ENCODE results near the gene C11orf65. TPM values are rescaled to one million over a fixed set of nuclear protein-coding genes. Genes with fewer than 3 reads are reported as not detected.

Gene C11orf65
- total and polyA plus RNA-seq, 4 donors, result 0.33 to 1.2 (median 0.68) TPM

DNA sequence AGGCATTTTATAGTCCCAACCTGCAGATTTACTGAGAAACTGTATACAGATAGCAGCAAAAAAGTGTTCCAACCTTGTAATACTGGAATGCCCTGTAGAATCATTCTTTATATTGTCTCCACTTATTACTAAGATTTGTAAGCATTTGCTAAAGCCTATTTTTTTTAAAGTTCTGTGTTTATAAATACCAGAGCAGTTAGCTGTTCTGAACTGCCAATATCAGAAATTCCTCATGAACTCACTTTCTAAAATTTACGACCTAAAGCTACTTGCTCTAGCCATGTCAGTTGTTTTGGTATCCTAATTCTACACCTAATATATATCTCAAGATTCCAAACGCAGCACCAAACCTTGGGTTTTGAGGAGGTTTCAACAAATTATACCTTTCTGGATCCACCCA, 103.2 kb downstream of the C11orf65 start (continued):
- TF ChIP-seq, protein P1, sequence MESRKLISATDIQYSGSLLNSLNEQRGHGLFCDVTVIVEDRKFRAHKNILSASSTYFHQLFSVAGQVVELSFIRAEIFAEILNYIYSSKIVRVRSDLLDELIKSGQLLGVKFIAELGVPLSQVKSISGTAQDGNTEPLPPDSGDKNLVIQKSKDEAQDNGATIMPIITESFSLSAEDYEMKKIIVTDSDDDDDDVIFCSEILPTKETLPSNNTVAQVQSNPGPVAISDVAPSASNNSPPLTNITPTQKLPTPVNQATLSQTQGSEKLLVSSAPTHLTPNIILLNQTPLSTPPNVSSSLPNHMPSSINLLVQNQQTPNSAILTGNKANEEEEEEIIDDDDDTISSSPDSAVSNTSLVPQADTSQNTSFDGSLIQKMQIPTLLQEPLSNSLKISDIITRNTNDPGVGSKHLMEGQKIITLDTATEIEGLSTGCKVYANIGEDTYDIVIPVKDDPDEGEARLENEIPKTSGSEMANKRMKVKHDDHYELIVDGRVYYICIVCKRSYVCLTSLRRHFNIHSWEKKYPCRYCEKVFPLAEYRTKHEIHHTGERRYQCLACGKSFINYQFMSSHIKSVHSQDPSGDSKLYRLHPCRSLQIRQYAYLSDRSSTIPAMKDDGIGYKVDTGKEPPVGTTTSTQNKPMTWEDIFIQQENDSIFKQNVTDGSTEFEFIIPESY (IDR thresholded peaks at IDR 0.05), result no peak
- no peak for TF ChIP-seq EGR1 (IDR thresholded peaks at IDR 0.05; ENCODE audit: low read depth in 2 of 2)
- TF ChIP-seq FOXA1 (IDR thresholded peaks at IDR 0.05), result no peak
- TF ChIP-seq FOXA2 (IDR thresholded peaks at IDR 0.05), result no peak
- TF ChIP-seq, protein P2, sequence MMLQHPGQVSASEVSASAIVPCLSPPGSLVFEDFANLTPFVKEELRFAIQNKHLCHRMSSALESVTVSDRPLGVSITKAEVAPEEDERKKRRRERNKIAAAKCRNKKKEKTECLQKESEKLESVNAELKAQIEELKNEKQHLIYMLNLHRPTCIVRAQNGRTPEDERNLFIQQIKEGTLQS (IDR thresholded peaks at IDR 0.05), result no peak
- TF ChIP-seq, protein P3, sequence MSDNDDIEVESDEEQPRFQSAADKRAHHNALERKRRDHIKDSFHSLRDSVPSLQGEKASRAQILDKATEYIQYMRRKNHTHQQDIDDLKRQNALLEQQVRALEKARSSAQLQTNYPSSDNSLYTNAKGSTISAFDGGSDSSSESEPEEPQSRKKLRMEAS (IDR thresholded peaks at IDR 0.05), result no peak
- TF ChIP-seq RXRA (IDR thresholded peaks at IDR 0.05), result no peak
- no peak for TF ChIP-seq GABPA (IDR thresholded peaks at IDR 0.05 in 1 of 2, conservative IDR thresholded peaks at IDR 0.05 in 1 of 2)

DNA sequence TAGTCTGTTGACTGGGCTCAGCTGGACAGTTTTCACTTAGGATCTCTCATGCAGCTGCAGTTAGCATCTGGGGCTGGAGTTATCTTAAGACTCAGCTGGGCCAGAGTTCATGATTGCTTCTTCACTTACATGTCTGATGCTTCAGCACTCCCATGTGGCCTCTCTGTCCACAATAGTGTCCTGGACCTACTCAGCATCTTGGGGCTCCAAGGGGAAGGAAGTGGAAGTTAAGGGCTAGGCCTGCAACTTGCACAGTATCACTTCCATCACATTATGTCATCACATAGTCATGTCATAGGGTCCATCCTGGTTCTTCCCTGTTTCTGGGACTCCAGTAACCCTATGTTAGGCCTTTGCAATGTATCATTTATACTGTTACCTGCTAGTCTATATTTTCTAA, 115.9 kb downstream of the C11orf65 start:
- H3K27me3 ChIP-seq (ENCODE audit: control insufficient read depth in 4 of 4, insufficient read depth in 4 of 4, low read length in 3 of 4), result no peaks in the 10 kb centered on the region
- no peak for DNase-seq (ENCODE audit: low spot score)
- TF ChIP-seq HNF4A (conservative IDR thresholded peaks at IDR 0.05), result no peak
- no peak for TF ChIP-seq TAF1 (conservative IDR thresholded peaks at IDR 0.05)
- peaks cover 0 to 2% (median 0%) of the 10 kb centered on the region in 4 donors for H3K4me1 ChIP-seq (ENCODE audit: control insufficient read depth in 4 of 4, insufficient read depth in 4 of 4, low read length in 3 of 4)
- no peak overlapping the region for H3K27ac ChIP-seq (ENCODE audit: low read depth in 1 of 2, low read length in 2 of 2)
- H3K9ac ChIP-seq (ENCODE audit: low read depth in 1 of 2, low read length in 2 of 2), result no peak overlapping the region
- no peak overlapping the region for H3K4me3 ChIP-seq (ENCODE audit: low read depth in 1 of 3, low read length in 3 of 3)
- peaks cover 1 to 48% (median 38%) of the 10 kb centered on the region in 4 donors for H3K36me3 ChIP-seq (ENCODE audit: control insufficient read depth in 4 of 4, insufficient read depth in 3 of 4, low read depth in 1 of 4, low read length in 3 of 4)
- no peaks in the 10 kb centered on the region for H3K9me3 ChIP-seq (ENCODE audit: control insufficient read depth in 4 of 4, low read length in 3 of 4)

DNA sequence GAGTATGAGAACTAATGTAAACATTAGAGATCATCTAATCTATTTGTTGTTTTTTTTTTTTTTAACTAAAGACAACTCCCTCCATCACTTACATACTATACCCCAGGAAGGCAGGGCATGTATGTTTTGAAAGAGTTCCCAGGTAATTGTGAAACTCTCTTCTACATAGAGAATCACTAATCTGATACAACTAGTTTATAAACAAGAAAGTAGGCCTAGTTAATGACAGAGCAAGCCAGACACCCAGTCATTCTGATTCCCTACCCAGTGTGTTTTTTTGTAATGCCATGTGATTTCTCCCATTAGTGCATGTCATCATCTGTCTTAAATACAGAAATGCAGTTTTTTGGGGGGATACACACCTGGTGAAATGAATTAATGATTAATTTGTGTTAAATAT, 120.9 kb downstream of the C11orf65 start:
- no peak overlapping the region for H3K9ac ChIP-seq (ENCODE audit: low read depth in 1 of 2, low read length in 2 of 2)
- TF ChIP-seq EGR1 (IDR thresholded peaks at IDR 0.05; ENCODE audit: low read depth in 2 of 2), result no peak
- no peak for TF ChIP-seq HNF4G (IDR thresholded peaks at IDR 0.05)
- no peak for TF ChIP-seq FOXA1 (IDR thresholded peaks at IDR 0.05)
- H3K27ac ChIP-seq (ENCODE audit: low read depth in 1 of 2, low read length in 2 of 2), result no peak overlapping the region
- no peak for DNase-seq (ENCODE audit: low spot score)
- H3K36me3 ChIP-seq (ENCODE audit: control insufficient read depth in 4 of 4, insufficient read depth in 3 of 4, low read depth in 1 of 4, low read length in 3 of 4), result peaks cover 1 to 18% (median 14%) of the 10 kb centered on the region in 4 donors
- no peak overlapping the region for H3K4me3 ChIP-seq (ENCODE audit: low read depth in 1 of 3, low read length in 3 of 3)
- peaks cover 0 to 3% (median 0%) of the 10 kb centered on the region in 4 donors for H3K4me1 ChIP-seq (ENCODE audit: control insufficient read depth in 4 of 4, insufficient read depth in 4 of 4, low read length in 3 of 4)
- no peaks in the 10 kb centered on the region for H3K9me3 ChIP-seq (ENCODE audit: control insufficient read depth in 4 of 4, low read length in 3 of 4)
- H3K27me3 ChIP-seq (ENCODE audit: control insufficient read depth in 4 of 4, insufficient read depth in 4 of 4, low read length in 3 of 4), result no peaks in the 10 kb centered on the region

DNA sequence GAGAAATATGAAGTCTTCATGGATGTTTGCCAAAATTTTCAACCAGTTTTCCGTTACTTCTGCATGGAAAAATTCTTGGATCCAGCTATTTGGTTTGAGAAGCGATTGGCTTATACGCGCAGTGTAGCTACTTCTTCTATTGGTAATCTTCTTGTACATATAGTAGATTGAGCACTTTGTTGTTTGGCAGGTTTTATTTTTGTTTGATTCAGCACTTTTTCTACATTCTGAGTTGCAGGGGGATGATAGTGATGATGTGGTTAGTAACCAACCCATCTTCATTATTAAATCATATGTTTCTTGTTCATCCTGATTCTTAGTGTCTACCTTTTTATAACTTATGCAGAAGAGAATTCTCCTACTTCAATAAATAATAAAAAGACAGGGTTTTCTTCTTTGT, 121.6 kb downstream of the C11orf65 start:
- no peaks in the 10 kb centered on the region for H3K27me3 ChIP-seq (ENCODE audit: control insufficient read depth in 4 of 4, insufficient read depth in 4 of 4, low read length in 3 of 4)
- WGBS, result 99% methylated on average over 4 of the region's 4 CpGs
- H3K27ac ChIP-seq (ENCODE audit: low read depth in 1 of 2, low read length in 2 of 2), result no peak overlapping the region
- TF ChIP-seq SP1 (IDR thresholded peaks at IDR 0.05) (no peak), GABPA (IDR thresholded peaks at IDR 0.05 in 1 of 2, conservative IDR thresholded peaks at IDR 0.05 in 1 of 2) (no peak), RAD21 (IDR thresholded peaks at IDR 0.05) (no peak), JUND (IDR thresholded peaks at IDR 0.05) (no peak), FOXA1 (IDR thresholded peaks at IDR 0.05) (no peak), TAF1 (conservative IDR thresholded peaks at IDR 0.05) (no peak), RXRA (IDR thresholded peaks at IDR 0.05) (no peak), HNF4G (IDR thresholded peaks at IDR 0.05) (no peak), FOXA2 (IDR thresholded peaks at IDR 0.05) (no peak), HNF4A (conservative IDR thresholded peaks at IDR 0.05) (no peak), NR2F2 (IDR thresholded peaks at IDR 0.05) (no peak), EGR1 (IDR thresholded peaks at IDR 0.05; ENCODE audit: low read depth in 2 of 2) (no peak)
- TF ChIP-seq, protein P2 (IDR thresholded peaks at IDR 0.05), result no peak
- TF ChIP-seq, protein P1 (IDR thresholded peaks at IDR 0.05), result no peak
- TF ChIP-seq, protein P3 (IDR thresholded peaks at IDR 0.05), result no peak
- TF ChIP-seq, protein P4, sequence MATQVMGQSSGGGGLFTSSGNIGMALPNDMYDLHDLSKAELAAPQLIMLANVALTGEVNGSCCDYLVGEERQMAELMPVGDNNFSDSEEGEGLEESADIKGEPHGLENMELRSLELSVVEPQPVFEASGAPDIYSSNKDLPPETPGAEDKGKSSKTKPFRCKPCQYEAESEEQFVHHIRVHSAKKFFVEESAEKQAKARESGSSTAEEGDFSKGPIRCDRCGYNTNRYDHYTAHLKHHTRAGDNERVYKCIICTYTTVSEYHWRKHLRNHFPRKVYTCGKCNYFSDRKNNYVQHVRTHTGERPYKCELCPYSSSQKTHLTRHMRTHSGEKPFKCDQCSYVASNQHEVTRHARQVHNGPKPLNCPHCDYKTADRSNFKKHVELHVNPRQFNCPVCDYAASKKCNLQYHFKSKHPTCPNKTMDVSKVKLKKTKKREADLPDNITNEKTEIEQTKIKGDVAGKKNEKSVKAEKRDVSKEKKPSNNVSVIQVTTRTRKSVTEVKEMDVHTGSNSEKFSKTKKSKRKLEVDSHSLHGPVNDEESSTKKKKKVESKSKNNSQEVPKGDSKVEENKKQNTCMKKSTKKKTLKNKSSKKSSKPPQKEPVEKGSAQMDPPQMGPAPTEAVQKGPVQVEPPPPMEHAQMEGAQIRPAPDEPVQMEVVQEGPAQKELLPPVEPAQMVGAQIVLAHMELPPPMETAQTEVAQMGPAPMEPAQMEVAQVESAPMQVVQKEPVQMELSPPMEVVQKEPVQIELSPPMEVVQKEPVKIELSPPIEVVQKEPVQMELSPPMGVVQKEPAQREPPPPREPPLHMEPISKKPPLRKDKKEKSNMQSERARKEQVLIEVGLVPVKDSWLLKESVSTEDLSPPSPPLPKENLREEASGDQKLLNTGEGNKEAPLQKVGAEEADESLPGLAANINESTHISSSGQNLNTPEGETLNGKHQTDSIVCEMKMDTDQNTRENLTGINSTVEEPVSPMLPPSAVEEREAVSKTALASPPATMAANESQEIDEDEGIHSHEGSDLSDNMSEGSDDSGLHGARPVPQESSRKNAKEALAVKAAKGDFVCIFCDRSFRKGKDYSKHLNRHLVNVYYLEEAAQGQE (IDR thresholded peaks at IDR 0.05), result no peak
- H3K4me3 ChIP-seq (ENCODE audit: low read depth in 1 of 3, low read length in 3 of 3), result no peak overlapping the region
- no peaks in the 10 kb centered on the region for H3K9me3 ChIP-seq (ENCODE audit: control insufficient read depth in 4 of 4, low read length in 3 of 4)
- H3K4me1 ChIP-seq (ENCODE audit: control insufficient read depth in 4 of 4, insufficient read depth in 4 of 4, low read length in 3 of 4), result peaks cover 0 to 3% (median 0%) of the 10 kb centered on the region in 4 donors
- no peak for DNase-seq (ENCODE audit: low spot score)
- no peak overlapping the region for H3K9ac ChIP-seq (ENCODE audit: low read depth in 1 of 2, low read length in 2 of 2)
- peaks cover 1 to 14% (median 11%) of the 10 kb centered on the region in 4 donors for H3K36me3 ChIP-seq (ENCODE audit: control insufficient read depth in 4 of 4, insufficient read depth in 3 of 4, low read depth in 1 of 4, low read length in 3 of 4)
